MM.1S (cell line): ENCODE measurements around the gene ACSL5.

Source experiments
- EZH2 ChIP-seq: fragments of 300-600 bp; sonication (generic); optimal IDR thresholded peaks from 2 replicates; pipeline ENCODE3; 2017; ENCODE audit warnings: low read depth, mild to moderate bottlenecking, antibody characterized with exemption, low read length, mixed read lengths
- TF ChIP-seq, protein P1 (sequence below): fragments of 300-600 bp; sonication (generic); IDR thresholded peaks from 2 replicates; pipeline ENCODE4 v1.5.1; 2016; ENCODE audit warnings: antibody characterized with exemption, low read length, mixed read lengths

DNA sequence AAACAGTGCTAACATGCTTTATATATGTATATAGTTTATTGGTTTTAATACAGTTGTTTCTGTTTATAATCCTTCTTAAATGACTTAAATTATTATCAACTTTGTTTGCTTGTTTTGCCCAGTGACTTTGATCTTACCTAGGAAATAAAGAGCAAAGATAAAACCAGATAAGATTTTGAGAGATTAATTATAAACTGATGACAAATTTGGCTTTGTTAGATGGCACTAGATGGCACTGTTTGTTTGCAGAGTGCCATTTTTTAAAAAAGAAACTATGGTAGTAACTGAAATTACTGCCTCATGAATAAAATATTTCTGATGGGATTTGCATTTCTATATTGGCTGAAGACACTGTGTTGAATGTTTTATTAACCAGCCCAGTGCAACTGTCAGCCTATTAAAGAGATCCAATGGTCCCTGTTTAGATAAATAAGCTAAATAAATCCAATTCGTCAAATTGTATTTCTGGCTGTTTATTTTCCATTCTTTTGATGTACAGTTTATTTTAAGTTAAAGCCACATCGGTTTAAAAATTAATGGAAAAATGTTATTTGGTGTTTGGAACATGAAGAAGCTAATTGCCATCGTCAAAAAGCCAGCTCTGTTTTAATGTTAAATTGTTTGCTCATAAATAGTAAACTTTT, 101.8 kb downstream of the ACSL5 start:
- TF ChIP-seq EZH2 = no peak
- TF ChIP-seq, protein P1, sequence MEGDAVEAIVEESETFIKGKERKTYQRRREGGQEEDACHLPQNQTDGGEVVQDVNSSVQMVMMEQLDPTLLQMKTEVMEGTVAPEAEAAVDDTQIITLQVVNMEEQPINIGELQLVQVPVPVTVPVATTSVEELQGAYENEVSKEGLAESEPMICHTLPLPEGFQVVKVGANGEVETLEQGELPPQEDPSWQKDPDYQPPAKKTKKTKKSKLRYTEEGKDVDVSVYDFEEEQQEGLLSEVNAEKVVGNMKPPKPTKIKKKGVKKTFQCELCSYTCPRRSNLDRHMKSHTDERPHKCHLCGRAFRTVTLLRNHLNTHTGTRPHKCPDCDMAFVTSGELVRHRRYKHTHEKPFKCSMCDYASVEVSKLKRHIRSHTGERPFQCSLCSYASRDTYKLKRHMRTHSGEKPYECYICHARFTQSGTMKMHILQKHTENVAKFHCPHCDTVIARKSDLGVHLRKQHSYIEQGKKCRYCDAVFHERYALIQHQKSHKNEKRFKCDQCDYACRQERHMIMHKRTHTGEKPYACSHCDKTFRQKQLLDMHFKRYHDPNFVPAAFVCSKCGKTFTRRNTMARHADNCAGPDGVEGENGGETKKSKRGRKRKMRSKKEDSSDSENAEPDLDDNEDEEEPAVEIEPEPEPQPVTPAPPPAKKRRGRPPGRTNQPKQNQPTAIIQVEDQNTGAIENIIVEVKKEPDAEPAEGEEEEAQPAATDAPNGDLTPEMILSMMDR = peak; percentile 52
